ENCODE results near the gene ATPAF1.

DNA sequence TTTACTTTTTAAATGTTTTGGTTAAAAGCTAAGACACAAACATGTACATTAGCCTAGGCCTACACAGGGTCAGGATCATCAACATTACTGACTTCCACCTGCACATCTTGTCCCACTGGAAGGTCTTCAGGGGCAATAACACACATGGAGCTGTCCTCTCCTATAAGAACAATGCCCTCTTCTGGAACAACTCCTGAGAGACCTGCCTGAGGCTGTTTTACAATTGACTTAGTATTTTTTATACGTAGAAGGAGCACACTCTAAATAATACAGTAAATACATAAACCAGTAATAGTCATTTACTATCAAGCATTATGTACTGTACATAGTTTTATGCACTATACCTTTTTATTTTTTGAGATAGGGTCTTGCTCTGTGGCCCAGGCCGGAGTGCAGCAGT is 37.4 kb downstream of the ATPAF1 start:
- no peak for TF ChIP-seq FOXM1 (IDR thresholded peaks at IDR 0.05; ENCODE audit: borderline replicate concordance)
- no peak for TF ChIP-seq PKNOX1 (IDR thresholded peaks at IDR 0.05)
- TF ChIP-seq ELF4 (IDR thresholded peaks at IDR 0.05) = no peak
- TF ChIP-seq CTBP1 (IDR thresholded peaks at IDR 0.05; ENCODE audit: borderline replicate concordance) = no peak
- TF ChIP-seq HDGF (IDR thresholded peaks at IDR 0.05; ENCODE audit: borderline replicate concordance) = no peak
- no peak for TF ChIP-seq ARNT (IDR thresholded peaks at IDR 0.05)
- no peak for TF ChIP-seq LEF1 (IDR thresholded peaks at IDR 0.05; ENCODE audit: borderline replicate concordance)
- no peak for TF ChIP-seq L3MBTL2 (conservative IDR thresholded peaks at IDR 0.05)
- no peak for TF ChIP-seq SP1 (IDR thresholded peaks at IDR 0.05)
- TF ChIP-seq TARDBP (IDR thresholded peaks at IDR 0.05) = no peak
- TF ChIP-seq SUZ12 (IDR thresholded peaks at IDR 0.05) = no peak

Measured in HEK293T (cell line).